ELR (cell line): ENCODE data around the gene ADH7.
"Not testable (repeated sequence)": the region's sequence is repeated elsewhere in the genome, so short reads cannot be mapped to it uniquely, and the experiment has no call there.

Source experiments
- DNase-seq: peaks from one replicate; pipeline ENCODE4 v3.0.0-alpha.2; 2015; ENCODE audit warnings: low read depth

The ADH7 gene

GRCh38 chr4:99379571-99379970 lies 55.6 kb downstream of the ADH7 start:
- DNase-seq: no peak

- DNase-seq: no peak
These were observed 56.3 kb downstream of the ADH7 start for GRCh38 chr4:99378876-99379275.

GRCh38 chr4:99377341-99377740 lies 57.8 kb downstream of the ADH7 start:
- DNase-seq: peak; percentile 37

DNA sequence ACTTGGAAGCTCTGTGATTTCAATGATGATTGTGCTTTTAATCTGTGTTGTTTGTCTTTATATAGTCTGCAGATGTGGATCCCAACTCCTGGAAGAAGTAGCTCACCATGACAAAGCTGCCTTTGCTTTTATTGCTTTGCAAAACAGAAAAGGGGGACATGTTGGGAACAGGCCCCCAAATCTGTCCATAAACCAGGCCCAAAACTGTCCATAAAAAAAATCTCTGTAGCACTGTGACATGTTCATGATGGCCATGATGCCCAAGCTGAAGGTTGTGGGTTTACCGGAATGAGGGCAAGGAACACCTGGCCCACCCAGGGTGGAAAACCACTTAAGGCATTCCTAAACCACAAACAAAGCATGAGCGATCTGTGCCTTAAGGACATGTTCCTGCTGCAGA lies 62.7 kb downstream of the ADH7 start:
- not testable (repeated sequence) for DNase-seq

DNA sequence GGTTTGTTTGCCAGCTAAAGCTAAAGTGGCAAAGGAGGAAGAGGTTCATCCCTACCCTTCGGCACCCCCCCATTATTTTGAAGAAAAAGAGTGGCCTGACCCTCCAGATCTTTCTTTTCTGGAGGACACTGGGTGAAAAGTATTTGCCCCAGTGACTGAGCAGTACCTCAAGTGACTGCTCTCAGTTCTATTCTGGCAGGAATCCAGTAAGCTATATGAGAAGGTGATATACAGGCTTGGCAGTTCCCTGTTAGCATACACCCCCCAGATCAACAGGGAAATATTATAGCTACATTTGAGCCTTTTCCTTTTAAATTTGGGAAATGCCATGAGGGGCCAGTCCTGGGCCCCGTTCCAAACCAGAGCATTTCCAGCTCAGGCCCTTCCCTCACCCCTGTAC lies 67.3 kb downstream of the ADH7 start:
- not testable (repeated sequence) for DNase-seq

DNA sequence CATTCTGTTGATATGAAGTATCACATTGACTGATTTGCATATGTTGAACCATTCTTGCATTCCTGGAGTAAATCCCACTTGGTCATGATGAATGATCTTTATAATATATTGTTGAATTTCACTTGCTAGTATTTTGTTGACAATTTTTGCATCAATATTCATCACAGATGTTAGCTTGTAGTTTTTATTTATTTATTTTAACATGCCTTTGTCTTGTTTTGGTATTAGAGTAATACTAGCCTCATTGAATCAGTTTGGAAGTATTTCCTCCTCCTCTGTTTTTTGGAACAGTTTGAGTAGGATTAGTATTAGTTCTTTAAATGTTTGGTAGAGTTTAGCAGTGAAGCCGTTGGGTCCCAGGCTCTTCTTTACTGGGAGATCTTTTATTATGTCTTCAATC lies 68.7 kb downstream of the ADH7 start:
- DNase-seq: no peak

DNA sequence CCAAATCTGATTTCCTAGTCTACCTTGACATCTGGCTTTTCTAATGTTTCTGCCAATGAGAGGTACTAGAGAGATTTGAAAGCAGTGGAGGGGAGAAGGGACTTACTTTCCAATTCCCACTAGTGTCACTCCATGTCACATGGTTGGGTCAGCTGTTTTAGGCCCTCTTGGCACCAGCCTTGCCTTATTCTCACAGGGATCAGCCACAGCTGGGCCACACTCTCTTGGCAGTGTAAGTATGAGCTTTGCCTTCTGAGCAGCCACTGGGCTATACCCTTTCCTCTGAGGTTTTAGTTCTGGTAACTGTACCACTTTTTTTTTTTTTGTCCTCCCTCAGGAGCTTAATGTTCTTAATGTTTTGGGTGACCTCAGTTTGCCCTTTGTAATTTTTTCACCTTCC lies 72.4 kb downstream of the ADH7 start:
- no peak for DNase-seq
